Mesothelial cell of epicardium (in vitro differentiated cells): ENCODE data around the gene ERGIC2. TPM values are rescaled to one million over a fixed set of nuclear protein-coding genes. Genes with fewer than 3 reads are reported as not detected.

Source experiments
- DNase-seq, 2 experiments: peaks; one replicate each; pipeline ENCODE4 v3.0.0; 2021; ENCODE audit warnings: low spot score in 2 of 2; ENCODE audit not compliant: unreplicated experiment in 2 of 2
- H3K27ac Mint-ChIP-seq: 2 replicates; pipeline ENCODE4 v1.8.0; 2021; ENCODE audit warnings: mixed read lengths
- H3K27me3 Mint-ChIP-seq: 2 replicates; pipeline ENCODE4 v1.8.0; 2021; ENCODE audit warnings: low read depth, mixed read lengths
- H3K36me3 Mint-ChIP-seq: 2 replicates; pipeline ENCODE4 v1.8.0; 2021; ENCODE audit warnings: mixed read lengths
- H3K4me1 Mint-ChIP-seq: 2 replicates; pipeline ENCODE4 v1.8.0; 2021; ENCODE audit warnings: mixed read lengths
- H3K4me3 Mint-ChIP-seq: 2 replicates; pipeline ENCODE4 v1.8.0; 2021; ENCODE audit warnings: mild to moderate bottlenecking, moderate library complexity, mixed read lengths
- H3K9me3 Mint-ChIP-seq: 2 replicates; pipeline ENCODE4 v1.8.0; 2021; ENCODE audit warnings: mixed read lengths
- CTCF ChIP-seq: fragments of 200-600 bp; sonication (generic); IDR thresholded peaks from one replicate; pipeline ENCODE4 v1.5.0; 2021; ENCODE audit warnings: antibody characterized with exemption; ENCODE audit not compliant: unreplicated experiment
- total RNA-seq: library from RNA; stranded (reverse); gene quantifications from 3 replicates; pipeline ENCODE4 v1.2.1, GENCODE V29; 2021

Gene ERGIC2
- total RNA-seq, 1 donor from 2014 or later: 59.8 TPM

- no peaks in the 10 kb centered on the region for H3K4me1 Mint-ChIP-seq
- H3K36me3 Mint-ChIP-seq: peaks cover 28% of the 10 kb centered on the region
- no peak overlapping the region for H3K4me3 Mint-ChIP-seq
- H3K9me3 Mint-ChIP-seq: peaks cover 8% of the 10 kb centered on the region
- no peak for TF ChIP-seq CTCF
- no peak overlapping the region for H3K27ac Mint-ChIP-seq
- DNase-seq: no peak
- no peaks in the 10 kb centered on the region for H3K27me3 Mint-ChIP-seq
Measured at GRCh38 chr12:29365091-29365490, 15.9 kb downstream of the ERGIC2 start.

GRCh38 chr12:29354954-29355353 lies 26.0 kb downstream of the ERGIC2 start:
- H3K9me3 Mint-ChIP-seq: no peaks in the 10 kb centered on the region
- DNase-seq: no peak

GRCh38 chr12:29350080-29350479 lies 30.9 kb downstream of the ERGIC2 start:
- H3K4me3 Mint-ChIP-seq: no peak overlapping the region
- no peak for TF ChIP-seq CTCF
- peaks cover 3% of the 10 kb centered on the region for H3K4me1 Mint-ChIP-seq
- no peak for DNase-seq
- H3K9me3 Mint-ChIP-seq: no peaks in the 10 kb centered on the region
- H3K36me3 Mint-ChIP-seq: peaks cover 18% of the 10 kb centered on the region
- H3K27ac Mint-ChIP-seq: no peak overlapping the region
- H3K27me3 Mint-ChIP-seq: no peaks in the 10 kb centered on the region

More at GRCh38 chr12:29354954-29355353, 26.0 kb downstream of the ERGIC2 start:
- Mint-ChIP-seq H3K36me3 (peaks cover 15% of the 10 kb centered on the region), H3K4me3 (no peak overlapping the region), H3K27ac (no peak overlapping the region), H3K4me1 (peaks cover 3% of the 10 kb centered on the region), H3K27me3 (no peaks in the 10 kb centered on the region)
- TF ChIP-seq CTCF: no peak

- Mint-ChIP-seq H3K27me3 (no peaks in the 10 kb centered on the region), H3K4me3 (no peak overlapping the region), H3K36me3 (peaks cover 24% of the 10 kb centered on the region), H3K27ac (no peak overlapping the region), H3K9me3 (peaks cover 5% of the 10 kb centered on the region), H3K4me1 (peaks cover 3% of the 10 kb centered on the region)
- TF ChIP-seq CTCF: no peak
- no peak for DNase-seq
Measured at GRCh38 chr12:29346769-29347421, 34.1 kb downstream of the ERGIC2 start.

- Mint-ChIP-seq H3K9me3 (peaks cover 5% of the 10 kb centered on the region), H3K4me1 (no peaks in the 10 kb centered on the region), H3K27me3 (no peaks in the 10 kb centered on the region), H3K27ac (no peak overlapping the region), H3K36me3 (peaks cover 27% of the 10 kb centered on the region), H3K4me3 (no peak overlapping the region)
- DNase-seq: no peak
- no peak for TF ChIP-seq CTCF
Measured at GRCh38 chr12:29343022-29343799, 37.8 kb downstream of the ERGIC2 start.
